ENCODE results near the gene PRSS16. TPM values are rescaled to one million over a fixed set of nuclear protein-coding genes. Genes with fewer than 3 reads are reported as not detected.

PRSS16 gene
- total and polyA plus RNA-seq, 9 of the 15 experiments (the other 6 are each of a cell fraction or from before 2014, with no cell fraction given) = 4.5 to 21.3 (median 12.1) TPM

DNA sequence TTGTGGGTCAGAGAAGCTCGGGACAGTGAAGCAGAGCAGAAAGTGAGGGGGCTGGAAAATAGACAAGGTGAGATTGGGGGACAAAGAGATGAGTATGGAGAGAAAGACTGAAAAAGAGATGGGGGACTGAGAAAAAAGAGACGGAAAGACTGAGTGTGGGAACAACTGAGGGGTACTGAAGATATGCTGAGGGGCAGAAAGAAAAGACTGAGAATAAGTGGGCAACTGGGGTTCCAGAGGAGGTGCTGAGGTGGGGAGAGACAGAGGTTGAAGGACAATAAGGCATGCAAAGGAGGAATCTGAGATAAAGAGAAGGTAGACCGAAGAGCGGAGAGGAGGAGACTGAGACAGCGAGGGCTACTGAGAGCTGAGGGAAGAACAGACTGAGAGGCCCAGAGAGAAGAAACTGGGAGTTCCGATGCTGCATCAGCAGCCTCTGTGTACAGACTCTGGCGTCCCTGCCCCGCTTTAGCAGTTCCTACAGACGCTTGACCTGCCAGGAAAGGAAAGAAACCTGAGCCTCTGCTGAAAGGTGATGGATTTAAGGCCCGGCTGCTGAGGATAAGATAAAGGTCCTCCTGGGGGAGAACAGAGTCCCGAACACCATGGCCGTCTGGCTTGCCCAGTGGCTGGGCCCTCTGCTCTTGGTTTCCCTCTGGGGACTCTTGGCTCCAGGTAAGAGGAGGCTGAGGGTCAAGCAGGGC lies at the start of gene PRSS16 (continued):
- peak; percentile 92 for TF ChIP-seq SMAD4 (CRISPR knock-in tag; conservative IDR thresholded peaks at IDR 0.05)
- peak; percentile 80; the same call in 1 of the 2 replicates for TF ChIP-seq SMARCA4 (IDR thresholded peaks at IDR 0.05)
- TF ChIP-seq, protein P1, sequence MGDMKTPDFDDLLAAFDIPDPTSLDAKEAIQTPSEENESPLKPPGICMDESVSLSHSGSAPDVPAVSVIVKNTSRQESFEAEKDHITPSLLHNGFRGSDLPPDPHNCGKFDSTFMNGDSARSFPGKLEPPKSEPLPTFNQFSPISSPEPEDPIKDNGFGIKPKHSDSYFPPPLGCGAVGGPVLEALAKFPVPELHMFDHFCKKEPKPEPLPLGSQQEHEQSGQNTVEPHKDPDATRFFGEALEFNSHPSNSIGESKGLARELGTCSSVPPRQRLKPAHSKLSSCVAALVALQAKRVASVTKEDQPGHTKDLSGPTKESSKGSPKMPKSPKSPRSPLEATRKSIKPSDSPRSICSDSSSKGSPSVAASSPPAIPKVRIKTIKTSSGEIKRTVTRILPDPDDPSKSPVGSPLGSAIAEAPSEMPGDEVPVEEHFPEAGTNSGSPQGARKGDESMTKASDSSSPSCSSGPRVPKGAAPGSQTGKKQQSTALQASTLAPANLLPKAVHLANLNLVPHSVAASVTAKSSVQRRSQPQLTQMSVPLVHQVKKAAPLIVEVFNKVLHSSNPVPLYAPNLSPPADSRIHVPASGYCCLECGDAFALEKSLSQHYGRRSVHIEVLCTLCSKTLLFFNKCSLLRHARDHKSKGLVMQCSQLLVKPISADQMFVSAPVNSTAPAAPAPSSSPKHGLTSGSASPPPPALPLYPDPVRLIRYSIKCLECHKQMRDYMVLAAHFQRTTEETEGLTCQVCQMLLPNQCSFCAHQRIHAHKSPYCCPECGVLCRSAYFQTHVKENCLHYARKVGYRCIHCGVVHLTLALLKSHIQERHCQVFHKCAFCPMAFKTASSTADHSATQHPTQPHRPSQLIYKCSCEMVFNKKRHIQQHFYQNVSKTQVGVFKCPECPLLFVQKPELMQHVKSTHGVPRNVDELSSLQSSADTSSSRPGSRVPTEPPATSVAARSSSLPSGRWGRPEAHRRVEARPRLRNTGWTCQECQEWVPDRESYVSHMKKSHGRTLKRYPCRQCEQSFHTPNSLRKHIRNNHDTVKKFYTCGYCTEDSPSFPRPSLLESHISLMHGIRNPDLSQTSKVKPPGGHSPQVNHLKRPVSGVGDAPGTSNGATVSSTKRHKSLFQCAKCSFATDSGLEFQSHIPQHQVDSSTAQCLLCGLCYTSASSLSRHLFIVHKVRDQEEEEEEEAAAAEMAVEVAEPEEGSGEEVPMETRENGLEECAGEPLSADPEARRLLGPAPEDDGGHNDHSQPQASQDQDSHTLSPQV (IDR thresholded peaks at IDR 0.05) = no peak
- no peak for TF ChIP-seq CHCHD3 (CRISPR knock-in tag; IDR thresholded peaks at IDR 0.05)
- peak; percentile 61; the same call in 1 of the 2 replicates for TF ChIP-seq HDAC2 (IDR thresholded peaks at IDR 0.05)
- no peak for TF ChIP-seq ZNF197 (CRISPR knock-in tag; IDR thresholded peaks at IDR 0.05; ENCODE audit: low read depth)
- TF ChIP-seq MTA1 (IDR thresholded peaks at IDR 0.05; ENCODE audit: borderline replicate concordance) = peak; percentile 33; the same call in 1 of the 2 replicates
- no peak for TF ChIP-seq KHSRP (IDR thresholded peaks at IDR 0.05)
- no peak for TF ChIP-seq PHB (CRISPR knock-in tag; IDR thresholded peaks at IDR 0.05)
- peak; percentile 72 for TF ChIP-seq LEF1 (IDR thresholded peaks at IDR 0.05)
- TF ChIP-seq YY1 (IDR thresholded peaks at IDR 0.05; ENCODE audit: borderline replicate concordance in 1 of 3, control insufficient read depth in 1 of 3, extremely low read depth in 1 of 3, insufficient read depth in 3 of 3, insufficient read length in 1 of 3, insufficient replicate concordance in 2 of 3, low read depth in 1 of 3, low read length in 2 of 3) = no peak
- TF ChIP-seq PML (IDR thresholded peaks at IDR 0.05; ENCODE audit: low read length) = peak; percentile 64; the same call in 1 of the 2 replicates
- TF ChIP-seq ZNF507 (tag; conservative IDR thresholded peaks at IDR 0.05) = no peak
- TF ChIP-seq CBFA2T2 (conservative IDR thresholded peaks at IDR 0.05) = peak; percentile 61
- TF ChIP-seq ZNF407 (IDR thresholded peaks at IDR 0.05; ENCODE audit: low read depth) = peak; percentile 41; the same call in 1 of the 2 replicates
- no peak for TF ChIP-seq ZNF436 (CRISPR knock-in tag; IDR thresholded peaks at IDR 0.05)
- TF ChIP-seq ARID2 (IDR thresholded peaks at IDR 0.05) = peak; percentile 50; the same call in 1 of the 2 replicates

All from K562 (cell line).